H1 (cell line): ENCODE measurements around the gene OR1I1. TPM values are rescaled to one million over a fixed set of nuclear protein-coding genes. Genes with fewer than 3 reads are reported as not detected.

Experiments used
- ATF3 ChIP-seq: IDR thresholded peaks from 2 replicates; pipeline ENCODE4 v1.6.1; 2011; ENCODE audit warnings: low read depth, mild to moderate bottlenecking, low read length; ENCODE audit not compliant: insufficient read depth
- CEBPB ChIP-seq: IDR thresholded peaks from 2 replicates; pipeline ENCODE4 v1.6.1; 2012; ENCODE audit warnings: low read depth, low read length
- HDAC6 ChIP-seq: IDR thresholded peaks from one replicate; pipeline ENCODE4 v1.7.1; 2012; ENCODE audit warnings: low read depth, mild to moderate bottlenecking, inconsistent platforms, low read length, moderate library complexity
- JUND ChIP-seq: IDR thresholded peaks from 2 replicates; pipeline ENCODE4 v1.6.1; 2011; ENCODE audit warnings: mild to moderate bottlenecking, improper control_type of control experiment, low read length
- NRF1 ChIP-seq: IDR thresholded peaks from 2 replicates; pipeline ENCODE4 v1.6.1; 2011; ENCODE audit warnings: mild to moderate bottlenecking, low read depth, low read length, improper control_type of control experiment
- POLR2A ChIP-seq, 2 experiments: IDR thresholded peaks; 1 replicate in 1 of 2; 2 replicates in 1 of 2; pipeline ENCODE4 v1.6.1; 2011; ENCODE audit warnings: low read depth in 2 of 2, low read length in 2 of 2, mild to moderate bottlenecking in 2 of 2; ENCODE audit errors: control extremely low read depth in 1 of 2
- POLR2AphosphoS5 ChIP-seq: IDR thresholded peaks from 2 replicates; pipeline ENCODE4 v1.6.1; 2011; ENCODE audit warnings: low read depth, low read length
- SRF ChIP-seq: IDR thresholded peaks from 2 replicates; pipeline ENCODE4 v1.6.1; 2011; ENCODE audit warnings: mild to moderate bottlenecking, low read depth, low read length, moderate library complexity
- TAF7 ChIP-seq: optimal IDR thresholded peaks from 2 replicates; pipeline ENCODE3; 2011; ENCODE audit warnings: low read depth, mild to moderate bottlenecking, inconsistent platforms, low read length, moderate library complexity, borderline replicate concordance
- polyA plus RNA-seq, 7 experiments: library from polyadenylated mRNA; depleted of rRNA in 3 of 7; stranded (reverse) in 5 of 7; unstranded in 2 of 7; fragments of >200 nt in 5 of 7; fragments of 200-250 nt in 2 of 7; gene quantifications; 1 replicate in 5 of 7; 2 replicates in 1 of 7; 4 replicates in 1 of 7; pipeline versions ENCODE4 v1.2.1 to v1.2.3, GENCODE V29; 2011 to 2013; ENCODE audit warnings: missing spikeins in 2 of 7, mixed read lengths in 2 of 7
- total RNA-seq: library from RNA; stranded (reverse); fragmentation: NEBNext Ultra II Directional; extraction: Animal tissue kit (Norgen Biotek cat#: 25700); gene quantifications from 2 replicates; pipeline ENCODE4 v1.2.1, GENCODE V29; 2021

Gene OR1I1
- total and polyA plus RNA-seq, 2 of the 8 experiments (the other 6 are each of a cell fraction or from before 2014, with no cell fraction given) = not detected

DNA sequence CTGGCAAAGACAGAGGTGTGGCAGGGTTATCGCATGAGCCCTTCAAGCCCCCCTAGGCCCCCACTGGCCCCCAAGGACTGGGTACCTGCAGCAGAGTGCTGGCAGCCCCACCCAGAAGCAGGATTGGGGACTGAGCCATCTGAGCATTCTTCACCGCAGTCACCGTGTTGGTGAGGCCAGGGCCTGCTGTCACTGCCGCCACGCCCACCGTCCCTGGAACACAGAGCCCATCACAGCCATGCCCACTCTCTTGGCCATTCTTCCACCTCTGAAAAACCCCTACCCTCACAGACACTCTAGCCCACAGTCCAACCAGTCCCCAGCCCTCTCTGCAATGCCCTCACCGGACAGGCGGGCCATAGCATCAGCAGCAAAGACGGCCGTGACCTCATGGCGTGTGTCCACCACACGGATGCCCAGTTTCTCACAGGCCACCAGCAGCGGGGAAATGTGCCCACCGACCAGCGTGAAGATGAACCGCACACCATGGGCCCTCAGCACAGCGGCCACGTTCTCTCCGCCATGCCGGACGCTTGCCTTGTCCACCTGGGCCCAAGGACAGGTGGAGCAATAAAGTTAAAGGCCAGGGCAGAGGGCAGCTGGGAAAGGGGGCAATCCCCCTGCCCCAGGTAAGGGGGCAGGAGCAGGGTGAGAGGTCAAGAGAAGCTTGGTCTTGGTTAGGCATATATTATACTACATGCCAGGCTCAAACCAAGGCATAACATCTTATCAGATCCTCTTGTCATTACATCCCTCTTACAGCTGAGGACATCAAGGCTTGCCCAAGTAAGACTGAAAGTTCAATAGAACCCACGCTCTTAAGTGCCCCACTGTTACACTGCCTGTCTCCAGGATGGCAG, 41.2 kb downstream of the OR1I1 start (continued):
- TF ChIP-seq POLR2AphosphoS5 (no peak), SRF (no peak), ATF3 (no peak), HDAC6 (no peak), TAF7 (no peak), JUND (no peak), CEBPB (no peak), NRF1 (no peak), POLR2A (IDR thresholded peaks at IDR 0.05; ENCODE audit: control extremely low read depth in 1 of 2, low read depth in 2 of 2, low read length in 2 of 2) (no peak)
- TF ChIP-seq, all 59 proteins: peak for 0
